ENCODE results near the gene KHDC4. TPM values are rescaled to one million over a fixed set of nuclear protein-coding genes. Genes with fewer than 3 reads are reported as not detected.

KHDC4 gene
- total RNA-seq, 1 donor from 2014 or later, result 48.2 TPM

DNA sequence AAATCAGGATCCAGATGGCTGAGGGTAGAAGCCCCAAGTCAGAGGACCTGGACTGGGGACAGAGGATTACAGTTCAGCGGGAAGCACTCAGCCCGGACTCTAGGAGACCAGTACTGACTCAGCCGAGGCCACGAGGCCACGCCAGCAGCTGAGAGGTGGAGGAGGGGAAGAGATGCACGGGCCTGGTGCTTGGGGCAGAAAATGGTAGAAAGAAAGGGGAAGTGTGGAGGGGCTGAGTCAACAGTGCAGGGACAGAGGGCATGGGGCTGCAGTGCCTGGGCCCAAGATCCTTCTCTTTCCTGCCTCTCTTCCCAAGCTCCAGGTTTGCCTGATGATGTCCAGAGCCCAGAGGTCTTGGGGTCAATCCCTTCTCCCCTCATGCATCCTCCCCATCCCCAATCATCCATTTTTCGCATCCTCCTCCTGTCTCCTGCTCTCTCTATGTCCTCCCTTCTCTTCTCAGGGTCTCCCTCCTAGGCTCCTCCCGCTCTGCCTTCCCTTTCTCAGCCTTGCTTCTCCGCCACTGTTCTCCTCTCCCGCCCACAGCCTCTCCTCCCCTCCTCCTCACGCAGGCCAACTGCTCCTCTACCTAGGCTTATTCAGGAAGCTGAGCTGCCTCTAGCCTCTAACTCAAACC is 36.4 kb upstream of the KHDC4 start:
- peak overlapping the region; percentile 66 for H3K4me3 Mint-ChIP-seq (ENCODE audit: unreplicated experiment)
- peak overlapping the region; percentile 49 for H3K27ac ChIP-seq (ENCODE audit: low read depth, low read length)

DNA sequence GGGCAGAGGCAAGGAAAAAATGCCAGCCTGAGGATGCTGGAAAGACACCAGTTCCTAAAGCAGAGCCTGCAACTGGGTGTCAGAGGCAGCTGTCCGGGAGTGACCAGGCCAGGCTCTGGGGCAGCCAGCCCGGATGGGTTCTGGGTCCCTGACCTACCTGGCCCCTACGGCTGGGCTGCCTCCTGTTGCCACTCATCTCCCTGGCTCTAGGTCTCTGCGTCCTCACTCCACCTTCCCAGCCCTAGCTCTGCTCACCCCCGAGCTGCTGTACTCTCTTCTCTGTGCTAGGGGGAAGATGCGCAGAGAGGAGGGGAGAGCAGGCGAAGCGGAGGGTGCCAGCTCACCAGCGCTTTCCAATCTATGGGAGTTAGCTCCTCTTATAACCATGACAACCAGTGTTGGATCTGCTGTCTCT is 35.2 kb upstream of the KHDC4 start:
- H3K36me3 Mint-ChIP-seq (ENCODE audit: low read depth, unreplicated experiment), result peaks cover 25% of the 10 kb centered on the region
- Histone ChIP-seq H3K4me3 (ENCODE audit: insufficient read depth, low read depth, low read length) (no peak overlapping the region), H3K4me1 (ENCODE audit: insufficient read depth, low read length) (peaks cover 50% of the 10 kb centered on the region), H3K36me3 (ENCODE audit: insufficient read depth, low read length) (peaks cover 46% of the 10 kb centered on the region), H4K20me1 (ENCODE audit: insufficient read depth, low read length) (peaks cover 93% of the 10 kb centered on the region), H3K79me2 (ENCODE audit: insufficient read depth, low read length) (peaks cover 95% of the 10 kb centered on the region), H3K9me3 (ENCODE audit: insufficient read depth, low read depth, low read length) (no peaks in the 10 kb centered on the region), H3K4me2 (ENCODE audit: low read length) (peak overlapping the region; percentile 73), H3K9ac (ENCODE audit: low read length) (peak overlapping the region; percentile 60), H3K27me3 (ENCODE audit: insufficient read depth, low read length) (no peaks in the 10 kb centered on the region), H2AFZ (ENCODE audit: low read depth, low read length) (no peak overlapping the region), H3K27ac (ENCODE audit: low read depth, low read length) (peak overlapping the region; percentile 49)
- peak overlapping the region; percentile 66 for H3K27ac Mint-ChIP-seq (ENCODE audit: unreplicated experiment)
- TF ChIP-seq, protein P1, sequence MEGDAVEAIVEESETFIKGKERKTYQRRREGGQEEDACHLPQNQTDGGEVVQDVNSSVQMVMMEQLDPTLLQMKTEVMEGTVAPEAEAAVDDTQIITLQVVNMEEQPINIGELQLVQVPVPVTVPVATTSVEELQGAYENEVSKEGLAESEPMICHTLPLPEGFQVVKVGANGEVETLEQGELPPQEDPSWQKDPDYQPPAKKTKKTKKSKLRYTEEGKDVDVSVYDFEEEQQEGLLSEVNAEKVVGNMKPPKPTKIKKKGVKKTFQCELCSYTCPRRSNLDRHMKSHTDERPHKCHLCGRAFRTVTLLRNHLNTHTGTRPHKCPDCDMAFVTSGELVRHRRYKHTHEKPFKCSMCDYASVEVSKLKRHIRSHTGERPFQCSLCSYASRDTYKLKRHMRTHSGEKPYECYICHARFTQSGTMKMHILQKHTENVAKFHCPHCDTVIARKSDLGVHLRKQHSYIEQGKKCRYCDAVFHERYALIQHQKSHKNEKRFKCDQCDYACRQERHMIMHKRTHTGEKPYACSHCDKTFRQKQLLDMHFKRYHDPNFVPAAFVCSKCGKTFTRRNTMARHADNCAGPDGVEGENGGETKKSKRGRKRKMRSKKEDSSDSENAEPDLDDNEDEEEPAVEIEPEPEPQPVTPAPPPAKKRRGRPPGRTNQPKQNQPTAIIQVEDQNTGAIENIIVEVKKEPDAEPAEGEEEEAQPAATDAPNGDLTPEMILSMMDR (IDR thresholded peaks at IDR 0.05; ENCODE audit: insufficient read depth, low read depth, low read length), result no peak
- TF ChIP-seq EZH2 (IDR thresholded peaks at IDR 0.05; ENCODE audit: insufficient read depth, low read length), result no peak
- FAIRE-seq (no peak), DNase-seq (ENCODE audit: low read depth) (no peak)
- H3K9me3 Mint-ChIP-seq (ENCODE audit: unreplicated experiment), result no peaks in the 10 kb centered on the region
- H3K27me3 Mint-ChIP-seq (ENCODE audit: low read depth, unreplicated experiment), result no peaks in the 10 kb centered on the region
- no peak overlapping the region for H3K4me3 Mint-ChIP-seq (ENCODE audit: unreplicated experiment)
- H3K4me1 Mint-ChIP-seq (ENCODE audit: low read depth, unreplicated experiment), result peaks cover 47% of the 10 kb centered on the region

More for the DNA sequence above, 36.4 kb upstream of the KHDC4 start:
- Mint-ChIP-seq H3K27me3 (ENCODE audit: low read depth, unreplicated experiment) (no peaks in the 10 kb centered on the region), H3K4me1 (ENCODE audit: low read depth, unreplicated experiment) (peaks cover 58% of the 10 kb centered on the region), H3K27ac (ENCODE audit: unreplicated experiment) (peak overlapping the region; percentile 87), H3K9me3 (ENCODE audit: unreplicated experiment) (no peaks in the 10 kb centered on the region), H3K36me3 (ENCODE audit: low read depth, unreplicated experiment) (peaks cover 20% of the 10 kb centered on the region)
- TF ChIP-seq, protein P1 (IDR thresholded peaks at IDR 0.05; ENCODE audit: insufficient read depth, low read depth, low read length), result no peak
- TF ChIP-seq EZH2 (IDR thresholded peaks at IDR 0.05; ENCODE audit: insufficient read depth, low read length), result no peak
- DNase-seq (ENCODE audit: low read depth), result peak; percentile 70
- Histone ChIP-seq H3K9me3 (ENCODE audit: insufficient read depth, low read depth, low read length) (no peaks in the 10 kb centered on the region), H4K20me1 (ENCODE audit: insufficient read depth, low read length) (peaks cover 96% of the 10 kb centered on the region), H2AFZ (ENCODE audit: low read depth, low read length) (peak overlapping the region; percentile 5), H3K36me3 (ENCODE audit: insufficient read depth, low read length) (peaks cover 33% of the 10 kb centered on the region), H3K4me1 (ENCODE audit: insufficient read depth, low read length) (peaks cover 62% of the 10 kb centered on the region), H3K4me2 (ENCODE audit: low read length) (peak overlapping the region; percentile 73), H3K79me2 (ENCODE audit: insufficient read depth, low read length) (peaks cover 98% of the 10 kb centered on the region), H3K9ac (ENCODE audit: low read length) (peak overlapping the region; percentile 60), H3K27me3 (ENCODE audit: insufficient read depth, low read length) (no peaks in the 10 kb centered on the region), H3K4me3 (ENCODE audit: insufficient read depth, low read depth, low read length) (no peak overlapping the region)
- FAIRE-seq, result no peak

DNA sequence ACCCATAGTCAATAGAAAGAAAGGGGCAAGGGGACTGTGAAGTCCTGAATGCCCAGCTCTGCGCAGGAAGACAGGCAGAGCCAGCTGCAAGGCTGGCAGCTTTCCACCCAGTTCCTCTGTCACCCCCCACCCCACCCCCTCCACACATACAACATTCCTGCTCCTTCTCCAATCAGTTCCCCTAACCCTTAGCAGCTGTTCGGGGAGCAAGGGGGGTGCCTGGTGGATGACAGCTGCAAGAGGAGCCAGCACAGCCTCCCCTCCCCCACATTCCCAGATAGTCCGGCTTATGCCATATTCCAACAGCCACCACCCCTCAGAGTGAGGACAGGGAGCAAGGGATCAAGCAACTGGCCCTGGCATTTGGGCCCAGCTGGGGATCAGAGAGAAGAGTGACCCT is 34.5 kb upstream of the KHDC4 start:
- DNase-seq (ENCODE audit: low read depth) (no peak), FAIRE-seq (no peak)
- peaks cover 49% of the 10 kb centered on the region for H3K36me3 ChIP-seq (ENCODE audit: insufficient read depth, low read length)
- peaks cover 89% of the 10 kb centered on the region for H4K20me1 ChIP-seq (ENCODE audit: insufficient read depth, low read length)
- H3K27me3 ChIP-seq (ENCODE audit: insufficient read depth, low read length), result no peaks in the 10 kb centered on the region
- peak overlapping the region; percentile 39 for H3K4me2 ChIP-seq (ENCODE audit: low read length)
- TF ChIP-seq EZH2 (IDR thresholded peaks at IDR 0.05; ENCODE audit: insufficient read depth, low read length), result no peak
- TF ChIP-seq, protein P1 (IDR thresholded peaks at IDR 0.05; ENCODE audit: insufficient read depth, low read depth, low read length), result no peak
- H3K9ac ChIP-seq (ENCODE audit: low read length), result peak overlapping the region; percentile 38
- peaks cover 88% of the 10 kb centered on the region for H3K79me2 ChIP-seq (ENCODE audit: insufficient read depth, low read length)
- no peaks in the 10 kb centered on the region for H3K9me3 ChIP-seq (ENCODE audit: insufficient read depth, low read depth, low read length)
- no peak overlapping the region for H2AFZ ChIP-seq (ENCODE audit: low read depth, low read length)
- peaks cover 46% of the 10 kb centered on the region for H3K4me1 ChIP-seq (ENCODE audit: insufficient read depth, low read length)
- no peaks in the 10 kb centered on the region for H3K9me3 Mint-ChIP-seq (ENCODE audit: unreplicated experiment)
- H3K27ac ChIP-seq (ENCODE audit: low read depth, low read length), result peak overlapping the region; percentile 14
- H3K27me3 Mint-ChIP-seq (ENCODE audit: low read depth, unreplicated experiment), result no peaks in the 10 kb centered on the region
- H3K4me1 Mint-ChIP-seq (ENCODE audit: low read depth, unreplicated experiment), result peaks cover 42% of the 10 kb centered on the region
- no peak overlapping the region for H3K4me3 ChIP-seq (ENCODE audit: insufficient read depth, low read depth, low read length)
- H3K4me3 Mint-ChIP-seq (ENCODE audit: unreplicated experiment), result peak overlapping the region; percentile 23
- H3K27ac Mint-ChIP-seq (ENCODE audit: unreplicated experiment), result no peak overlapping the region
- H3K36me3 Mint-ChIP-seq (ENCODE audit: low read depth, unreplicated experiment), result peaks cover 28% of the 10 kb centered on the region
